GM23338 (cell line): Measurements from ENCODE around the gene TMEM256. TPM values are rescaled to one million over a fixed set of nuclear protein-coding genes. Genes with fewer than 3 reads are reported as not detected.

Experiments
- ATAC-seq: fragments of 200-7000 bp; cut with Tn5 transposase; 3 replicates; pipeline ENCODE4 v1.9.1; 2020
- DNase-seq: peaks from one replicate; pipeline ENCODE4 v3.0.0-alpha.2; 2015; ENCODE audit warnings: low spot score
- H2AFZ ChIP-seq: fragments of 200-600 bp; sonication (generic); 2 replicates; pipeline ENCODE4 v1.8.0; 2016; ENCODE audit warnings: antibody characterized with exemption, mild to moderate bottlenecking, moderate library complexity
- H3F3A ChIP-seq: fragments of 200-600 bp; sonication (generic); replicated peaks from 2 replicates; pipeline ENCODE4 v1.8.0; 2017; ENCODE audit warnings: antibody characterized with exemption, mixed run types, low read depth
- H3K27ac ChIP-seq: fragments of 200-600 bp; sonication (generic); 2 replicates; pipeline ENCODE4 v1.6.1; 2016; ENCODE audit warnings: low read depth
- H3K27me3 ChIP-seq: fragments of 200-600 bp; sonication (generic); 2 replicates; pipeline ENCODE4 v1.8.0; 2016; ENCODE audit warnings: mild to moderate bottlenecking, mixed run types, moderate library complexity; ENCODE audit not compliant: insufficient read depth
- H3K36me3 ChIP-seq: fragments of 200-600 bp; sonication (generic); 2 replicates; pipeline ENCODE4 v1.8.0; 2016; ENCODE audit warnings: mild to moderate bottlenecking; ENCODE audit not compliant: insufficient read depth
- H3K4me1 ChIP-seq: fragments of 200-600 bp; sonication (generic); 2 replicates; pipeline ENCODE4 v1.8.0; 2016; ENCODE audit warnings: mild to moderate bottlenecking, moderate library complexity; ENCODE audit not compliant: insufficient read depth
- H3K4me2 ChIP-seq: fragments of 200-600 bp; sonication (generic); 2 replicates; pipeline ENCODE4 v1.7.1; 2017; ENCODE audit warnings: mixed run types
- H3K4me3 ChIP-seq: fragments of 200-600 bp; sonication (generic); 2 replicates; pipeline ENCODE4 v1.6.1; 2016; ENCODE audit warnings: mixed run types
- H3K79me2 ChIP-seq: fragments of 200-600 bp; sonication (generic); replicated peaks from 2 replicates; pipeline ENCODE4 v1.8.0; 2017; ENCODE audit warnings: mild to moderate bottlenecking; ENCODE audit not compliant: insufficient read depth
- H3K9me2 ChIP-seq: fragments of 200-600 bp; sonication (generic); 2 replicates; pipeline ENCODE4 v1.8.0; 2017; ENCODE audit not compliant: insufficient read depth
- H4K20me1 ChIP-seq: fragments of 200-600 bp; sonication (generic); replicated peaks from 2 replicates; pipeline ENCODE4 v1.8.0; 2017; ENCODE audit warnings: mild to moderate bottlenecking; ENCODE audit not compliant: insufficient read depth
- H3K27ac Mint-ChIP-seq: 2 replicates; pipeline ENCODE4 v1.8.0; 2020; ENCODE audit warnings: inconsistent platforms, mild to moderate bottlenecking, moderate library complexity, mixed read lengths
- H3K27me3 Mint-ChIP-seq: 3 replicates; pipeline ENCODE4 v1.8.0; 2022; ENCODE audit warnings: low read depth, mild to moderate bottlenecking, moderate library complexity, mixed read lengths, inconsistent platforms; ENCODE audit not compliant: insufficient read depth, poor library complexity
- H3K36me3 Mint-ChIP-seq: 3 replicates; pipeline ENCODE4 v1.8.0; 2021; ENCODE audit warnings: low read depth, mild to moderate bottlenecking, inconsistent platforms, moderate library complexity, mixed read lengths
- H3K4me1 Mint-ChIP-seq: 3 replicates; pipeline ENCODE4 v1.8.0; 2020; ENCODE audit warnings: mild to moderate bottlenecking, inconsistent platforms, mixed read lengths
- H3K4me3 Mint-ChIP-seq: 3 replicates; pipeline ENCODE4 v1.8.0; 2021; ENCODE audit warnings: moderate library complexity, mild to moderate bottlenecking, inconsistent platforms, mixed read lengths
- H3K9me3 Mint-ChIP-seq: 3 replicates; pipeline ENCODE4 v1.8.0; 2020; ENCODE audit warnings: moderate library complexity, mild to moderate bottlenecking, inconsistent platforms, mixed read lengths
- CREB1 ChIP-seq: fragments of 250-450 bp; sonication (Bioruptor Pico); IDR thresholded peaks from 2 replicates; pipeline ENCODE4 v1.5.0; 2020; ENCODE audit warnings: low read depth, mild to moderate bottlenecking, moderate library complexity
- CTCF ChIP-seq, 2 experiments: fragments of 200-600 bp in 1 of 2; sonication (generic) in 1 of 2; conservative IDR thresholded peaks; 2 replicates each; pipeline versions ENCODE4 v1.5.1 to v1.6.1; 2016 to 2017; ENCODE audit warnings: antibody characterized with exemption in 2 of 2, low read depth in 2 of 2, mild to moderate bottlenecking in 2 of 2, moderate library complexity in 1 of 2
- ETS1 ChIP-seq: IDR thresholded peaks from 2 replicates; pipeline ENCODE4 v1.6.1; 2016; ENCODE audit warnings: antibody characterized with exemption
- EZH2 ChIP-seq: fragments of 200-600 bp; sonication (generic); IDR thresholded peaks from one replicate; pipeline ENCODE4 v1.8.0; 2017; ENCODE audit warnings: antibody characterized with exemption, mild to moderate bottlenecking, low read depth; ENCODE audit not compliant: unreplicated experiment
- EZH2phosphoT487 ChIP-seq: fragments of 200-600 bp; sonication (generic); IDR thresholded peaks from one replicate; pipeline ENCODE4 v1.8.1; 2018; ENCODE audit warnings: antibody characterized with exemption; ENCODE audit not compliant: unreplicated experiment
- JUNB ChIP-seq: IDR thresholded peaks from one replicate; pipeline ENCODE4 v1.6.1; 2016; ENCODE audit warnings: antibody characterized with exemption; ENCODE audit not compliant: unreplicated experiment
- NANOG ChIP-seq: IDR thresholded peaks from 2 replicates; pipeline ENCODE4 v1.6.1; 2016; ENCODE audit warnings: antibody characterized with exemption, borderline replicate concordance
- POLR2AphosphoS5 ChIP-seq: IDR thresholded peaks from 2 replicates; pipeline ENCODE4 v1.6.1; 2016; ENCODE audit warnings: antibody characterized with exemption, low read depth
- REST ChIP-seq: IDR thresholded peaks from one replicate; pipeline ENCODE4 v1.6.1; 2018; ENCODE audit warnings: antibody characterized with exemption; ENCODE audit not compliant: unreplicated experiment
- STAT1 ChIP-seq: IDR thresholded peaks from one replicate; pipeline ENCODE4 v1.6.1; 2016; ENCODE audit warnings: antibody characterized with exemption; ENCODE audit not compliant: unreplicated experiment
- ZNF114 ChIP-seq: fragments of 250-450 bp; sonication (Bioruptor Pico); IDR thresholded peaks from 2 replicates; pipeline ENCODE4 v1.5.0; 2020; ENCODE audit warnings: mild to moderate bottlenecking, moderate library complexity
- ZNF331 ChIP-seq: fragments of 250-450 bp; sonication (Bioruptor Pico); IDR thresholded peaks from 2 replicates; pipeline ENCODE4 v1.5.0; 2020; ENCODE audit warnings: low read depth, mild to moderate bottlenecking, moderate library complexity
- ZNF462 ChIP-seq: fragments of 250-450 bp; sonication (Bioruptor Pico); IDR thresholded peaks from 2 replicates; pipeline ENCODE4 v1.5.0; 2020; ENCODE audit warnings: mild to moderate bottlenecking, moderate library complexity
- polyA plus RNA-seq: library from polyadenylated mRNA; unstranded; fragments of >200 nt; fragmentation: Nextera tagmentation; extraction: Ambion mirVana; gene quantifications from 2 replicates; pipeline ENCODE4 v1.2.1, GENCODE V29; 2016
- total RNA-seq: library from RNA; depleted of rRNA; stranded (reverse); fragments of >200 nt; shearing (Covaris generic); gene quantifications from 2 replicates; pipeline ENCODE4 v1.2.3, GENCODE V29; 2014

Gene TMEM256
- total and polyA plus RNA-seq, 2 experiments from 2014 or later, result 127 to 197 TPM

- DNase-seq (no peak), ATAC-seq (no peak)
- no peak overlapping the region for H3K27ac Mint-ChIP-seq
- Histone ChIP-seq H4K20me1 (no peaks in the 10 kb centered on the region), H2AFZ (no peak overlapping the region), H3K9me2 (no peaks in the 10 kb centered on the region), H3K36me3 (no peaks in the 10 kb centered on the region), H3K79me2 (no peaks in the 10 kb centered on the region), H3F3A (no peaks in the 10 kb centered on the region; the same call in 1 of the 2 replicates), H3K27me3 (no peaks in the 10 kb centered on the region), H3K4me3 (no peak overlapping the region), H3K4me1 (peaks cover 3% of the 10 kb centered on the region; the same call in 1 of the 2 replicates), H3K4me2 (no peak overlapping the region), H3K27ac (no peak overlapping the region)
- no peaks in the 10 kb centered on the region for H3K9me3 Mint-ChIP-seq
- no peak overlapping the region for H3K4me3 Mint-ChIP-seq
- peaks cover 9% of the 10 kb centered on the region for H3K27me3 Mint-ChIP-seq
- H3K36me3 Mint-ChIP-seq, result no peaks in the 10 kb centered on the region
- TF ChIP-seq ETS1 (no peak), EZH2 (no peak), REST (no peak), STAT1 (no peak), EZH2phosphoT487 (no peak), ZNF462 (no peak), POLR2AphosphoS5 (no peak), JUNB (no peak), NANOG (no peak), CTCF (conservative IDR thresholded peaks at IDR 0.05; ENCODE audit: low read depth in 2 of 2) (no peak), CREB1 (CRISPR knock-in tag) (no peak), ZNF331 (CRISPR knock-in tag) (no peak), ZNF114 (CRISPR knock-in tag) (no peak)
- peaks cover 3% of the 10 kb centered on the region; the same call in 2 of the 3 replicates for H3K4me1 Mint-ChIP-seq
These were observed 42.0 kb downstream of the TMEM256 start for GRCh38 chr17:7361906-7362305.
